ENCODE results near the gene FMO1.

The FMO1 gene

GRCh38 chr1:171313319-171313834, 65.1 kb downstream of the FMO1 start:
- no peak for DNase-seq (ENCODE audit: low read depth in 2 of 2)
- TF ChIP-seq CTCF (IDR thresholded peaks at IDR 0.05; ENCODE audit: low read depth, low read length), result no peak
- no peak overlapping the region for H3K4me3 ChIP-seq (replicated peaks in 1 of 2; ENCODE audit: low read depth in 2 of 2, low read length in 2 of 2)

- peak; percentile 100 for DNase-seq (ENCODE audit: low read depth in 2 of 2)
- TF ChIP-seq CTCF (IDR thresholded peaks at IDR 0.05; ENCODE audit: low read depth, low read length), result peak; percentile 76
- peak within 1 kb of the TSS; percentile 18 to 34 for H3K4me3 ChIP-seq (replicated peaks in 1 of 2; ENCODE audit: low read depth in 2 of 2, low read length in 2 of 2)
Observed at GRCh38 chr1:171313835-171314320, 65.6 kb downstream of the FMO1 start, which contains the start of gene FMO4. TSS of gene FMO4 (plus strand) at chr1:171314183. CDS start at chr1:171319826, 5,643 bp downstream.

- no peak for DNase-seq (ENCODE audit: low read depth in 2 of 2)
- no peak overlapping the region for H3K4me3 ChIP-seq (replicated peaks in 1 of 2; ENCODE audit: low read depth in 2 of 2, low read length in 2 of 2)
- no peak for TF ChIP-seq CTCF (IDR thresholded peaks at IDR 0.05; ENCODE audit: low read depth, low read length)
Observed at GRCh38 chr1:171329251-171329650, 81.0 kb downstream of the FMO1 start.

- no peak for TF ChIP-seq CTCF (IDR thresholded peaks at IDR 0.05; ENCODE audit: low read depth, low read length)
- no peak for DNase-seq (ENCODE audit: low read depth in 2 of 2)
- H3K4me3 ChIP-seq (replicated peaks in 1 of 2; ENCODE audit: low read depth in 2 of 2, low read length in 2 of 2), result no peak overlapping the region
Observed at GRCh38 chr1:171334024-171334640, 85.8 kb downstream of the FMO1 start.

All from cardiac fibroblast (primary cell).